GM21576 (cell line): ENCODE results near the gene NAB2.
"Not testable (repeated sequence)": the region's sequence is repeated elsewhere in the genome, so short reads cannot be mapped to it uniquely, and the experiment has no call there.

Experiments used
- ATAC-seq: cut with Tn5 transposase; IDR thresholded peaks from one replicate; pipeline ENCODE4 v1.9.1; 2021; ENCODE audit warnings: mild to moderate bottlenecking, moderate library complexity; ENCODE audit not compliant: unreplicated experiment

The NAB2 gene

GRCh38 chr12:57063991-57064685 lies 24.8 kb upstream of the NAB2 start:
- peak; percentile 84 for ATAC-seq

GRCh38 chr12:57066245-57066644 lies 22.7 kb upstream of the NAB2 start:
- ATAC-seq, result no peak

DNA sequence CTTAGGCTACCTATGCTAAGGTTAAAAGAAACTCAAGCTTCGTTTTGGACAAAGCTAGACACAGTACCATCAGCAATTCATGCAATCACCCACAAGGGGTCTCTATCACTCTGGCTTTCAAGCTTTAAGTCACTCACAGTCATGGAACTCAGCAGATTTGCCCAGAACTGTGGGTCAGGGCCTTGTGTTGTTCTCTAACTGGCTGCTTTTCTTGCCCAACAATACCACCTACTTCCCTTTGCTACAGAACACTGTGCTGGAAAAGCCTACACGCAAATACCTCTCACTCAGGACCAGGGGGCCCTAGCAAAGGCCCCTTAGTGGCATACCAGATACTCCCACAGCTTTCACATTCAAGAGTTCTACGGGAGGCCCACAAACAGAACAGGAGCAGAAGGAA lies 19.4 kb upstream of the NAB2 start:
- ATAC-seq, result peak; percentile 73

DNA sequence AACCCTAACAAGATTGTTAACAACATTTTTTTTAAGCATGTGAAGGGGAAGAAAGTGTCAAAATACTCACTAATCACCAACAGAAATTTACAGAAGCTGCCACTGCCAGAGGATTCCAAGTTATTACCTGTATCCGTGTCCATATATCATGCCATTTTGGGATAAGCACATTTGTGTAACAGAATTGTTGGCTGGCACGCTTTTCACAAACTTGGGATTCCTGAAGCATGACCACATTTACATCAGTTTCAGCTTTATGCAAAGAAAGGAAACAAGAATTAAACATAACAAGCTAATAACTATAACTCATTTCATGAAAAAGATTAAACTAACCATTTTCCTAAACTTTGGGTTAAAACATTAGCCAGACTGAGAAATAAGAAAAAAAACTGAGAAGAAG lies 16.3 kb upstream of the NAB2 start:
- ATAC-seq, result no peak

DNA sequence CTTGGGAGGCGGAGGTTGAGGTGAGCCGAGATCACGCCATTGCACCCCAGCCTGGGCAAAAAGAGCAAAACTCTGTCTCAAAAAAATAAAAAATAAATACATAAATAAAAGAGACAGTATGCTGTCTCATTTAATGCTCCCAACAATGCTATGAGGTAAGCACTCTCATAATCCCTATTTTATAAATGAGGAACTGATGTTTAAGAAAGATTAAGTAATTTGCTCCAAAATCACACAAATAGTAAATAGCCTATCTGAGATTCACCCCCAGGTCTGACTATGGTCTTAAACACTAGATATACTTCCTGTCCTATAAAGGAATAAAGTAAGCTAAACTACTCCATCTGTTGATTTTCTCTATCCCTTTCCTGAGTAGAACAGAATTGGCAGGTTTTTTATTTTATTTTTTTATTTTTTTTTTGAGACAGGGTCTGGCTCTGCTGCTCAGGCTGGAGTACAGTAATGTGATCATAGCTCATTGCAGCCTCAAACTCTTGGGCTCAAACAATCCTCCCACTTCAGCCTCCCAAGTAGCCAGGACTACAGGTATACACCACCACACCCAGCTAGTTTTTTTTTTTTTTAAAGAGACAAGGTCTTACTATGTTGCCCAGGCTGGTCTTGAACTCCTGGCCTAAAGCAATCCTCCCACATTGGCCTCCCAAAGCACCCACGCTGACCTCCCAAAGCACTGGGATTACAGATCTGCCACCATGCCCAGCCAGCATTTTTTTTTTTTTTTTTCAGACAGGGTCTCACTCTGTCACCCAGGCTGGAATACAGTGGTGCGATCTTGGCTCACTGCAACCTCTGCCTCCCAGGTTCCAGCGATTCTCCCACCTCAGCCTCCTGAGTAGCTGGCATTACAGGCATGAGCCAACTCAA lies 15.1 kb upstream of the NAB2 start:
- ATAC-seq, result not testable (repeated sequence)

DNA sequence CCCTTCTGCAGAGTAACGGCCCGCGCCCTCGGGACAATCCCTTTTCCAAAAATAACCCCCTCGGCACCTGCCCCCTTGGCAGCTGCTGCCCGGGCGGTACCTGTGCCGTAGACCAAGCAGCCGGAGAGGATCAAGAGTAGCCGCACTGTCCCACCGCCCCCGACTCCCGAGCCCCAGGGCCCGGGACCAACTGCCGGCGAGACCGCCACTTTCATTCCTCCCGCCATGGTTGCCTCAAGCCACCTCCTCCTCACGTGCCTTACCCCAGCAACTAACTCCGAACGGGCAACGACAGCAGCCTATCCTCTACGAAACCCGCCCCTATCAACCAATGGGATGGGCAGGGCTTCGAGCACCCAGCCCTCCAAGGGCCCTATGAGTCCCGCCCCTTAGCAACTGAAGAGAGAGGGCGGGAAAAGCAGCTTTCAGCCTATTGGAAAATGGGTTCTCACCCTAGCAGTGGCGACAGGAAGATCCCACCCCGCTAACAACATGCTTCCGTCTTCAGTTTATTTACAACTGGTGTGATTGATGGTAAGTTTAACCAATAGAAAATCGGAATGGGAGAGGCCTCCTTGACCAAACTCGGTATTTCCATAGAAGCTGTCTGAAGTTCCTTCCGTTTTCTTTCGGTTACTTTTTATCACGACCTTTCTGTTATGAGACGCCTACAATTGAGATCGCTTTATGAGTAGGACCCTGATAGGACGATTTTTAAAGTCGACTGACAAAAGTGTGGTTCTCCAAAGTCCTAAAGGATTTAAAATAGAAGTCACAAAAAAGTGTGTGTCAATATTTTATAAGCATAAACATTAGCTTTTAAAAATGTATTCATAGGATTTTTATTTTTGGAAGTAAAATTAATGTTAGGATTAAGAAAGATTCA lies 10.2 kb upstream of the NAB2 start, which contains the start of gene NEMP1:
NEMP1 (minus strand) TSS at position 273 of the 886 bp plus-strand sequence; CDS start at position 227, 46 bp downstream.
- peak; percentile 95 for ATAC-seq

- no peak for ATAC-seq
Measured at GRCh38 chr12:57079821-57080220, 9.1 kb upstream of the NAB2 start.

DNA sequence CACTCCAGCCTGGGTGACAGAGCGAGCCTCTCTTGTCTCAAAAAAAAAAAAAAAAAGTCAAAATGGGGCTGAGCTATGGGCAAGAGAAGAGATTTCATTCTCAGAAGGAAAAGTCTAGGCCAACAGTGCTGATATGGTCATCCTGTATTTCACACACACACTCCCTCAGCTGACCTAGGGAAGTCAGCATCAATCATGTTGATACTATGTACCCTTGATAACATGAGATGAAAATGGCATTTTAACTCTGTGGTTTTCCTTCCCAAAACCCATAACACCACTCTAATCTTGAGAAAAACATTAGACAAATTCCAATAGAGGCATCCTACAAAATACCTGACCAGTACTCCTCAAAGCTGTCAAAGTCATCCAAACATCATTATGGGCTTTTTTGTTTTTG lies 8.1 kb upstream of the NAB2 start:
- no peak for ATAC-seq

DNA sequence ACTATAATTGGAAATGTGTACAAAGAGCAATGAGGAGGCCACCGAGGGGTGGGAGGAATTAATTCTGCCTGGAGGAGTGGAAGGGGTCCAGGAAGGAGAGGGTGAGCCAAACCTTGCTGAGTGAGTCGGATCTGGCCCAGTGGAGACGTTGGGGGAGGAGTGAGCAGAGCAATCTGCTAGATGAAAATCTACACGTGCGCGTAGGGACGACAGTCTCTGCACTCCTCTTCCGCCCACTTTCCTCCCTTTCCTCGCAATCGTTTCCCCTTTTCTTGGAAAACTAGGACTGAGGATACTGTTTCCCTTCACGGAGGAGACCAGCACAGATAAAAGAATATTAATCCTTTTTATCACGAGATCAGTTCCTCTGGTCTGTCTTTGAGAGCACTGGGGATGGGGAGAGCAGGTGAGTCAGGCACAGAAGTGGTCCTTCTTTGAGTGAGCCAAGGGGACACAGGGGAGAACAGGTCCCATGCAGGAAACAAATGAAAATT lies 2.9 kb upstream of the NAB2 start:
- ATAC-seq, result no peak

- no peak for ATAC-seq
Measured at GRCh38 chr12:57086493-57087009, 2.4 kb upstream of the NAB2 start.

DNA sequence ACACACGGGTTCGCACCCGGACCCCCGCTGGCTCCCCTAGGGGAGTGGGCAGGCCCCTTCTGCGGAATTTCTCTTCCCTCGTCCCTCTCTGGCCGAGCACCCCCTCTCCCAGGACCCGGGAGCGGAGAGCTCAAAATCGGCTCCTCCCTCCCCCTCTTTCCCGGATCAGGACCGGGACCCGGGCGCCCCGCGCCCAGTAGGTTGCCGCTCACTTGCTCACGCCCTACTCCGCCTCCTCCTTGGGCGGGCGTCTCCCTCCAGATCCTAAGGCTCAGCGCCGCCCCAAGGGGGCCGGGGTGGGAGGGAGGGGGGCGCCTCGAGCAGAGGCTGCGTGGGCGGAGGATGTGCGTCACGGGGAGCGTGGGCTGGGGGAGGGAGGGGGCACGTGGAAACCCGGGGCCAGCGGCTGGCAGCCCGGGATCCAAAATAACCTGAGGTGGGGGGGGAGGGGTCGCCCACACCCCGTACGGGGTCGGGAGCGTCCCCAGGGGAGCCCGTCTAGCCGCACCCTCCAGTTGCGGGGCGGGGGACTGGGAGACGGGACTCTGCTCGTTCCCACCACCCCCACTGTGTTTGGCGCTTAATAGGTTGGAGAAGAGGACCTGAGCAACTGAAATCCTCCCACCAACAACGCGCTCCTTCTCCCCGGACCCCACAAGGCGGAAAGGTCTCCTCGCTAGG lies 1.8 kb upstream of the NAB2 start:
- ATAC-seq, result peak; percentile 26

- ATAC-seq, result peak; percentile 36
Measured at GRCh38 chr12:57087691-57088353, 1.1 kb upstream of the NAB2 start.

DNA sequence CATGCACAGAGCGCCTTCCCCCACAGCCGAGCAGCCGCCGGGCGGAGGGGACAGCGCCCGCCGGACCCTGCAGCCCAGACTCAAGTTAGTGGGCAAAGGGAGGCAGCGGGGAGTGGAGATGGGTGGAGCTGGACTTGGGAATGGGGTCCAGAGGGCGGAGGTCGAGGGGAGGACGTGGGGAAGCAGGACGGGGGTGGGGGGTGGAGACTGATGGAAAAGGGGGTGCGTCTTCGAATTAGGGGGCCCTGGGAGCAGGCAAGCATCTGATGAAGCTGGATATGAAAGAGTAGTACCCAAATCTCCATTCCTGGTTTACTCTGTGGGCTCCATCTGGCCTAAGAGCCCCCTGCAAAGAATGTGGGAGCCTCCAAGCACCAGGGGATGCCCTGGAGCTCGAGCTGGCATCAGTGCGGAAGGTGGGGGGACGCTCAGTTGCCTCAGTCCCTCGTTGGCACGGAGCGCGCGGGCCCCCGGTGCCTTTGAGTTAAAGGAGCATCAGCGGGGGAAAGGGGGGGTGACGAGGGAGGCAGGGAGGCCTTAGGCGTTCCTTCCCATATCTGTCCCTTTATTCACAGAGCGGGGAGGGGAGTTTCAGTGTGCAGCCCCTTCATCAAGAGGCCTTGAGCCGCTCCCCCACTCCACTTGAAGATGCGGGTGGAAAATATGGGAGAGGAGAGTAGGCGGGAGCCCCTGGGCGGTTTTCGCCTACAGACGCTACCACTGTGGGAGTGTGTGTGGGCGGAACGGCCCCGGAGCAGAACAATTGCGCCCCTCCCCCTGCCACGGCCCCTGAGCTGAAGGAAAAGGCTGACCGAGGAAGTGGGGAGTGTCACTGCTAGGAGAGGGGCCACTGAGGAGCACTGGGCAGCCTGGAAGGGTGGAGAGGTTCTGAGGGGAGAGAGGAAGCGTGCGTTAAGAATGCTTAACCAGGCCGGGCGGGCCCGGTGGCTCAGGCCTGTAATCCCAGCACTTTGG lies 644 bp downstream of the NAB2 start:
- ATAC-seq, result no peak

DNA sequence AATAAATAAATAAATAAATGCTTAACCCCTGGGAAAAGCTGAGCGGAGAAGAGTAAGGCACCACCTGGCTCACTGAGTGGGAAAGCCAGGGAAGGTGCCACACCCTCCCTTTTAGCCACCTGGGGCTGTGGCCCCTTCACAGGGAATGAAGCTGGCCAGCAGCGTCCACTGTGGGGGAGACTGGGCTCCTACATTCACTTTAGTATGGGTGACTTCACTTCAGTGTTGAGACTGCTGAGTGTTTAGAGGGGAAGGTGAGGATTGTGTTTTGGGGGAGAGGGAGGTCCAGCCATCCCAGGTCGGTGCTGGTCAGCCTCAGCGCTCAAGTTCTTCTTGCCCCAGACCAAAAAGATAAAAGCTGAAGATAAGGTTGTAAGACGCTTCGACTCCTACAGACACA lies 1.6 kb downstream of the NAB2 start:
- no peak for ATAC-seq

DNA sequence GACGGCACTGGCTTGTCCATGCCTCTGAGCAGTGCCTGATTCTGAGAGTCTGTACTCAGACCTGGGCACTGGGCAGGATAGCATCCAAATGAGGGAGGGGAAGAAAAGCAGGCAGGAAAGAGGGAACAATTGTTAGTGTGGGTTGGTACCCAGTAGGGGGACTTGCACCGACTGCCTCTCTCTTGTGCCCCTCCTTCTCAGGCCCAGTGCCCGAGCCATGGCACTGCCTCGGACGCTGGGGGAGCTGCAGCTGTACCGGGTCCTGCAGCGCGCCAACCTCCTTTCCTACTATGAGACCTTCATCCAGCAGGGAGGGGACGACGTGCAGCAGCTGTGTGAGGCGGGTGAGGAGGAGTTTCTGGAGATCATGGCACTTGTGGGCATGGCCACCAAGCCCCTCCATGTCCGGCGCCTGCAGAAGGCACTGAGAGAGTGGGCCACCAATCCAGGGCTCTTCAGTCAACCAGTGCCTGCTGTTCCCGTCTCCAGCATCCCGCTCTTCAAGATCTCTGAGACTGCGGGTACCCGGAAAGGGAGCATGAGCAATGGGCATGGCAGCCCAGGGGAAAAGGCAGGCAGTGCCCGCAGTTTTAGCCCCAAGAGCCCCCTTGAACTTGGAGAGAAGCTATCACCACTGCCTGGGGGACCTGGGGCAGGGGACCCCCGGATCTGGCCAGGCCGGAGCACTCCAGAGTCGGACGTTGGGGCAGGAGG lies 2.2 kb downstream of the NAB2 start:
- ATAC-seq, result no peak

- no peak for ATAC-seq
Measured at GRCh38 chr12:57091638-57092528, 3.0 kb downstream of the NAB2 start.

DNA sequence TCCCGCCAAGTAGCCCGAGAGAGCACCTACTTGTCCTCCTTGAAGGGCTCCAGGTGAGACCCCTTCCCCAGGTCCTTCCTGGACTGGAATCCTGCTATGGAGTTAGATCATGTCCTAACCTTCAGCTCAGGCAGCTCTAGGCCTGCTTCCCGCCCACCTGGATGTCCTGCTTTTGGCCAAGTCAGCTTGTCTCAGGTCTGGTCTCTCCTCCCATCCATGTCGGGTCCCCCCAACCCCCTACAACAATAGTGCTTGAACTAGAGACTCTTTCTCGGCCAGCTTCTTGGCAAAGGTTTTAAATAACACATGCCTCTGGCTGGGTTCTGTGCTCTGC lies 3.6 kb downstream of the NAB2 start:
- ATAC-seq, result no peak
